ENCODE data around the gene GPR45. TPM values are rescaled to one million over a fixed set of nuclear protein-coding genes. Genes with fewer than 3 reads are reported as not detected.

The GPR45 gene
- total and polyA plus RNA-seq, 9 of the 15 experiments (the other 6 are each of a cell fraction or from before 2014, with no cell fraction given) = not detected

GRCh38 chr2:105278654-105279053 is 37.1 kb downstream of the GPR45 start (continued):
- TF ChIP-seq HDAC1 (IDR thresholded peaks at IDR 0.05) (no peak), ESRRB (CRISPR knock-in tag; IDR thresholded peaks at IDR 0.05; ENCODE audit: borderline replicate concordance) (no peak), ZNF253 (CRISPR knock-in tag; conservative IDR thresholded peaks at IDR 0.05) (no peak), ETV6 (IDR thresholded peaks at IDR 0.05; ENCODE audit: borderline replicate concordance in 1 of 2, low read depth in 2 of 2, low read length in 1 of 2) (no peak), ETV6 (CRISPR knock-in tag; IDR thresholded peaks at IDR 0.05; ENCODE audit: borderline replicate concordance) (no peak), THRB (CRISPR knock-in tag; conservative IDR thresholded peaks at IDR 0.05) (no peak), BACH1 (tag; IDR thresholded peaks at IDR 0.05) (no peak), NFYB (IDR thresholded peaks at IDR 0.05; ENCODE audit: extremely low read depth, insufficient read length) (no peak), YBX1 (IDR thresholded peaks at IDR 0.05) (no peak), ZC3H11A (IDR thresholded peaks at IDR 0.05; ENCODE audit: low read depth, low read length) (no peak), ZNF140 (CRISPR knock-in tag; IDR thresholded peaks at IDR 0.05) (no peak), KLF13 (tag; IDR thresholded peaks at IDR 0.05; ENCODE audit: borderline replicate concordance, low read depth) (no peak)

Data from K562 (cell line).